ENCODE results near the gene NEUROD6.

GRCh38 chr7:31337002-31337565, 3.4 kb downstream of the NEUROD6 start:
- TF ChIP-seq, protein P1, sequence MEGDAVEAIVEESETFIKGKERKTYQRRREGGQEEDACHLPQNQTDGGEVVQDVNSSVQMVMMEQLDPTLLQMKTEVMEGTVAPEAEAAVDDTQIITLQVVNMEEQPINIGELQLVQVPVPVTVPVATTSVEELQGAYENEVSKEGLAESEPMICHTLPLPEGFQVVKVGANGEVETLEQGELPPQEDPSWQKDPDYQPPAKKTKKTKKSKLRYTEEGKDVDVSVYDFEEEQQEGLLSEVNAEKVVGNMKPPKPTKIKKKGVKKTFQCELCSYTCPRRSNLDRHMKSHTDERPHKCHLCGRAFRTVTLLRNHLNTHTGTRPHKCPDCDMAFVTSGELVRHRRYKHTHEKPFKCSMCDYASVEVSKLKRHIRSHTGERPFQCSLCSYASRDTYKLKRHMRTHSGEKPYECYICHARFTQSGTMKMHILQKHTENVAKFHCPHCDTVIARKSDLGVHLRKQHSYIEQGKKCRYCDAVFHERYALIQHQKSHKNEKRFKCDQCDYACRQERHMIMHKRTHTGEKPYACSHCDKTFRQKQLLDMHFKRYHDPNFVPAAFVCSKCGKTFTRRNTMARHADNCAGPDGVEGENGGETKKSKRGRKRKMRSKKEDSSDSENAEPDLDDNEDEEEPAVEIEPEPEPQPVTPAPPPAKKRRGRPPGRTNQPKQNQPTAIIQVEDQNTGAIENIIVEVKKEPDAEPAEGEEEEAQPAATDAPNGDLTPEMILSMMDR (IDR thresholded peaks at IDR 0.05): no peak
- TF ChIP-seq POLR2A (IDR thresholded peaks at IDR 0.05): no peak

All from testis (tissue), 2 donors.